Stomach smooth muscle (tissue), 2 donors: ENCODE measurements around the gene LRRC41.

Experiments used
- H3K27ac ChIP-seq: one replicate; pipeline ENCODE4 v1.7.0; 2013; ENCODE audit warnings: mild to moderate bottlenecking, low read length, inconsistent platforms
- H3K27me3 ChIP-seq, 2 donors: one replicate each; pipeline ENCODE4 v1.7.0; 2013; ENCODE audit warnings: low read length in 2 of 2; ENCODE audit not compliant: insufficient read depth in 2 of 2, control insufficient read depth in 1 of 2
- H3K36me3 ChIP-seq, 2 donors: one replicate each; pipeline ENCODE4 v1.7.0; 2013; ENCODE audit warnings: low read length in 2 of 2; ENCODE audit not compliant: control insufficient read depth in 2 of 2, insufficient read depth in 2 of 2
- H3K4me1 ChIP-seq: one replicate; pipeline ENCODE4 v1.7.0; 2013; ENCODE audit warnings: low read length; ENCODE audit not compliant: control insufficient read depth, insufficient read depth
- H3K4me3 ChIP-seq, 2 donors: one replicate each; pipeline ENCODE4 v1.7.0; 2013; ENCODE audit warnings: low read length in 2 of 2
- H3K9ac ChIP-seq, 2 donors: one replicate each; pipeline ENCODE4 v1.7.0; 2013; ENCODE audit warnings: low read length in 2 of 2, mild to moderate bottlenecking in 1 of 2
- H3K9me3 ChIP-seq, 2 donors: one replicate each; pipeline ENCODE4 v1.7.0; 2013; ENCODE audit warnings: low read length in 2 of 2; ENCODE audit not compliant: control insufficient read depth in 2 of 2
- donor health status: healthy.
- donor health status: Pancreatic carcinoma.

Gene LRRC41

DNA sequence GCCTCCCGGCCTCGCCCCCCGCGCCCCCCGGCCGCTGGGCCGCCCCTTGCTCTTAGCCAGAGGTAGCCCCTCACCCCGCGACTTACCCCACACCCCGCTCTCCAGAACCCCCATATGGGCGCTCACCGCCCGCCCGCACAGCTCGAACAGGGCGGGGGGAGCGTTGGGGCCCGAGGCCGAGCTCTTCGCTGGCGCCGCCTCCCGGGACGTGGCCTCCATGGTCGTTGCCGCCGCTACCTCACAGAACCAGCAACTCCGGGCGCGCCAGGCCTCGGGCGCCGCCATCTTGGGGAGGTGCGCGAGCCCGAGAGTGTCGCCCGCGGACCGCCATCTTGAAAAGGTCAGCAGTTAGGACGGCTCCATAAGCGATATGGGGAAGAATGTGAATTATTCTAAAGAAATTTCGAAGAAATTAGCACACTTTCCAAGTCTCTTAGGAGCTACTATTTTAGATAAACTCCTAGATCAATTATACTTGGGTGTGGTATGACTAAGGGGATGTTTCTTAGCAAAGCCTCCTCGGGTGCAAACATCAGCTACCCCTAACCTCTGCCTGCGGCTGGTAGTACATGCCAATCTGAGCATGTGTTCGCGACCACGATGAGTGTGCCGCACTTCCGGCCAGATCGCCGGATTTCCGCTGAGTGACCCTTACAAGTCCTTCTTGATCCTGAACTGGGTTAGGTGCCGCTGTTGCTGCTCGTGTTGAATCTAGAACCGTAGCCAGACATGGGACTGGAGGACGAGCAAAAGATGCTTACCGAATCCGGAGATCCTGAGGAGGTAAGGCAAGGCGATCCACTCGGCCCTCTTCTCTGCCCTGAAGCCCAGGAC, at the start of gene LRRC41, which contains the start of gene UQCRH:
LRRC41 (minus strand) TSS at position 579 of the 834 bp plus-strand sequence; CDS start at position 285, 294 bp downstream.
UQCRH (plus strand) TSS at position 661 of the 834 bp plus-strand sequence; CDS start at position 730, 69 bp downstream.
- peak within 1 kb of the TSS; percentile 98 for H3K27ac ChIP-seq
- H3K4me3 ChIP-seq, result peak within 1 kb of the TSS; percentile 91 to 96
- H3K27me3 ChIP-seq, result no peaks in the 10 kb centered on the region
- no peaks in the 10 kb centered on the region for H3K9me3 ChIP-seq
- H3K36me3 ChIP-seq, result peaks cover 0 to 4% of the 10 kb centered on the region in 2 donors
- H3K9ac ChIP-seq, result peak within 1 kb of the TSS; percentile 98
- H3K4me1 ChIP-seq, result peaks cover 35% of the 10 kb centered on the region

GRCh38 chr1:46352363-46352762, 48.9 kb upstream of the LRRC41 start:
- Histone ChIP-seq H3K27ac (no peak overlapping the region), H3K36me3 (peaks cover 24 to 27% of the 10 kb centered on the region in 2 donors), H3K9ac (no peak overlapping the region), H3K27me3 (no peaks in the 10 kb centered on the region), H3K4me1 (no peaks in the 10 kb centered on the region), H3K4me3 (no peak overlapping the region), H3K9me3 (no peaks in the 10 kb centered on the region)

DNA sequence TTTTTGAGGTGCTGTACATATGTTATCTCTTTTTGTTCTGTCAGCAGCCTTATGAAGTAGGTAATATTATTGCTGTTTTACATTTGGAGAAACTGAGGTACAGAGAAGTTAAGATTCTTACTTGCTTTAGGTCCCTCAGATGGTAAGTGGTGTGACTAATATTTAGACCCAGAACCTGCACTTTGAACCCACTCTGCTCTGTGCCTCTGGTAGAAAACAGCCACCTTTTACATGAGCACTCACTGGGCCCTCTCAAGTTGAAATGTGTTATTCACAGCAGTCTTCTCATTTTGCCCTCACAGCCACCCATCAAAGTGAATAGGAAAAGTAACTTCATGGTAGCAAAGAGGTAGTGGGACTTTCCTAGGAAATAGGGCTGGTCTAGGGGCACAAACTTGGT, 41.9 kb upstream of the LRRC41 start:
- Histone ChIP-seq H3K4me3 (no peak overlapping the region), H3K36me3 (peaks cover 22 to 29% of the 10 kb centered on the region in 2 donors), H3K4me1 (peaks cover 6% of the 10 kb centered on the region), H3K9ac (no peak overlapping the region), H3K27me3 (no peaks in the 10 kb centered on the region), H3K27ac (no peak overlapping the region), H3K9me3 (no peaks in the 10 kb centered on the region)

DNA sequence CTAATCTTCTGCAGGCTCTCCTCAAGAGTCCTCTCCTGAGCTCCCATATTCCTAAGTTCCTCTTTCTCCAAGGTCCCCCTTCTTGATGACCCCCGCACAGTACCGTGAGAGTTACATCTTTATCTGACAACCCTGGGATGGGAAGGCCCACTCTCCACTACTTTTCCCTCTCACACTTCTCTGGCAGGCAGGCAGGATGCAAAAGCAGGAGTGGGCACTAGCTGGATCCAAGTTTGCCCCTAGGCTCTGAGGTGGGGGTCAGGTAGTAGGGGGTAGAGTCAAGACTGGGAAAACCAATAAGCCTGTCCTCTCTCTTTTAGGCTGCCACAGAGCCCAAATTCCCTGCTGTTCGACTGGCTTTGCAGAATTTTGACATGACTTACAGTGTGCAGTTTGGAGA, 41.1 kb upstream of the LRRC41 start:
- Histone ChIP-seq H3K9ac (no peak overlapping the region), H3K4me1 (peaks cover 9% of the 10 kb centered on the region), H3K27ac (no peak overlapping the region), H3K36me3 (peaks cover 19 to 25% of the 10 kb centered on the region in 2 donors), H3K27me3 (no peaks in the 10 kb centered on the region), H3K9me3 (no peaks in the 10 kb centered on the region), H3K4me3 (no peak overlapping the region)

GRCh38 chr1:46343705-46344104, 40.3 kb upstream of the LRRC41 start:
- H3K27ac ChIP-seq, result no peak overlapping the region
- H3K4me3 ChIP-seq, result no peak overlapping the region
- H3K27me3 ChIP-seq, result no peaks in the 10 kb centered on the region
- no peaks in the 10 kb centered on the region for H3K9me3 ChIP-seq
- peaks cover 11% of the 10 kb centered on the region for H3K4me1 ChIP-seq
- H3K9ac ChIP-seq, result no peak overlapping the region
- H3K36me3 ChIP-seq, result peaks cover 16 to 22% of the 10 kb centered on the region in 2 donors

- H3K4me3 ChIP-seq, result no peak overlapping the region
- H3K9me3 ChIP-seq, result no peaks in the 10 kb centered on the region
- H3K36me3 ChIP-seq, result peaks cover 16 to 22% of the 10 kb centered on the region in 2 donors
- H3K27me3 ChIP-seq, result no peaks in the 10 kb centered on the region
- H3K27ac ChIP-seq, result no peak overlapping the region
- H3K4me1 ChIP-seq, result peaks cover 11% of the 10 kb centered on the region
- no peak overlapping the region for H3K9ac ChIP-seq
These were observed 39.9 kb upstream of the LRRC41 start for GRCh38 chr1:46343351-46343695.

DNA sequence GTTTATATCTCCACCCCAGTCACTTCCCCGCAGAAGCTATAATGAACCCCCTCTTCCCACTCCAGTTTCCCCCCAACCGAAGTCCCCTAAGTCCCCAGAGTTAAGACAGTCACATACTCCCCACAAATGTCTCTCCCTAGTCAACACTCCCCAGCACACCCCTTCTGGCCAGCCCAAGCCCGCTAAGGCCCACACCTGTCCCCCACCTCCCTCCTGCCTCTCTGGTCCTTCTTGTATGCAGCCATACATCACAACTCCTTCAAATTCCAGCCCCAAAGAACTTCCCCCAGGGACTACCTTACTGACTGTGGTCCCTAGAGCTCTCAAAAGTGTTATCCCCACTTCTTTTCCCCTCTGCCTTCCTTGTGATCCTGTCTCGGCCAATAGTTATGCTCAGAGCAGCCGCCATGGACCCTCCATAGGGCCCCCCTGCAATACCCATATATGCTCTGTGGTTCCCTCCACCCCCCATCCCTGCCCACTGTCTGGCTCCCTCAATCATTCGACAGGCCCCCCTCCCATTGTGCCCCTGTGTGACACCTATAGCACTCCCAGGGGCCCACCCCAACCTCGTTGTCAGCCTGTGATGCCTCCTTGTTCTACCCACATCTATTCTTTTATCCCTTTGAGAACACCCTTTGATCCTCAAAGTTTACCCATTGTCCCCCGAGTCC, 39.4 kb upstream of the LRRC41 start:
- H3K27me3 ChIP-seq, result no peaks in the 10 kb centered on the region
- H3K36me3 ChIP-seq, result peaks cover 16 to 22% of the 10 kb centered on the region in 2 donors
- H3K4me3 ChIP-seq, result no peak overlapping the region
- H3K9me3 ChIP-seq, result no peaks in the 10 kb centered on the region
- H3K27ac ChIP-seq, result no peak overlapping the region
- H3K9ac ChIP-seq, result no peak overlapping the region
- H3K4me1 ChIP-seq, result peaks cover 11% of the 10 kb centered on the region

- no peak overlapping the region for H3K9ac ChIP-seq
- H3K27ac ChIP-seq, result peak overlapping the region; percentile 95
- peaks cover 13 to 19% of the 10 kb centered on the region in 2 donors for H3K36me3 ChIP-seq
- no peaks in the 10 kb centered on the region for H3K9me3 ChIP-seq
- H3K27me3 ChIP-seq, result no peaks in the 10 kb centered on the region
- H3K4me1 ChIP-seq, result peaks cover 11% of the 10 kb centered on the region
- H3K4me3 ChIP-seq, result no peak overlapping the region
These were observed 38.8 kb upstream of the LRRC41 start for GRCh38 chr1:46342084-46342656.

GRCh38 chr1:46341222-46342083, 38.0 kb upstream of the LRRC41 start:
- peaks cover 11% of the 10 kb centered on the region for H3K4me1 ChIP-seq
- H3K36me3 ChIP-seq, result peaks cover 9 to 17% of the 10 kb centered on the region in 2 donors
- peak overlapping the region; percentile 66 to 97 for H3K9ac ChIP-seq
- H3K4me3 ChIP-seq, result peak overlapping the region; percentile 93 to 94
- no peaks in the 10 kb centered on the region for H3K27me3 ChIP-seq
- peak overlapping the region; percentile 95 for H3K27ac ChIP-seq
- H3K9me3 ChIP-seq, result no peaks in the 10 kb centered on the region
